K562 (cell line): Measurements from ENCODE around the gene THAP4. TPM values are rescaled to one million over a fixed set of nuclear protein-coding genes. Genes with fewer than 3 reads are reported as not detected.
A peak's percentile ranks its signal among the peaks of the same experiment; 100 is the strongest.

Experiments
- ATAC-seq: fragments of 200-7000 bp; cut with Tn5 transposase; 3 replicates; pipeline ENCODE4 v1.9.1; 2020; ENCODE audit warnings: moderate library complexity
- BruUV-seq: library from RNA; stranded (reverse); fragments of 400-500 nt; replicated peaks from 2 replicates; lab custom pipeline; 2021; lab: Mats Ljungman, UMichigan
- CTCF ChIA-PET: fragments of 300-600 bp; formaldehyde crosslinking; extraction: SDS; loops from one replicate; lab custom pipeline; 2021; ENCODE audit warnings: low intra/inter-chr PET ratio; lab: Yijun Ruan, JAX
- POLR2A ChIA-PET: fragments of 300-600, 350-650 bp; sonication (Branson Sonifier 250); formaldehyde crosslinking; extraction: SDS; loops from one replicate; lab custom pipeline; 2021; ENCODE audit warnings: antibody characterized with exemption, inconsistent platforms; lab: Yijun Ruan, JAX
- DNase-seq, 4 experiments: peaks; one replicate each; pipeline versions ENCODE4 v3.0.0 to v3.0.0-alpha.2; 2011 to 2018; ENCODE audit warnings: low spot score in 3 of 4, mixed read lengths in 3 of 4; ENCODE audit errors: extremely low read depth in 1 of 4
- FAIRE-seq: peaks from 2 replicates; lab custom pipeline; 2011; peaks lifted over from hg19 to GRCh38; lab: Jason Lieb, UNC
- H2AFZ ChIP-seq: 2 replicates; pipeline ENCODE4 v1.6.0; 2011; ENCODE audit warnings: low read depth, low read length, control low read depth, inconsistent platforms
- H3K27ac ChIP-seq: fragments of 200-600 bp; 3 replicates; pipeline ENCODE4 v1.8.0; 2011; ENCODE audit warnings: low read depth, mild to moderate bottlenecking, control low read depth, inconsistent platforms, low read length, moderate library complexity, mixed read lengths; ENCODE audit errors: extremely low read depth
- H3K27me3 ChIP-seq, 2 experiments: fragments of 300-600 bp in 1 of 2; 2 replicates in 1 of 2; 3 replicates in 1 of 2; pipeline versions ENCODE4 v1.6.0 to v1.8.0; 2011; ENCODE audit warnings: inconsistent platforms in 2 of 2, low read length in 2 of 2, mild to moderate bottlenecking in 1 of 2, mixed read lengths in 1 of 2, moderate library complexity in 1 of 2; ENCODE audit not compliant: control insufficient read depth in 2 of 2, insufficient read depth in 2 of 2
- H3K36me3 ChIP-seq: fragments of 300-600 bp; 3 replicates; pipeline ENCODE4 v1.8.0; 2011; ENCODE audit warnings: mild to moderate bottlenecking, low read length, inconsistent platforms; ENCODE audit not compliant: control insufficient read depth, insufficient read depth
- H3K4me1 ChIP-seq, 2 experiments: fragments of 200-600 bp in 1 of 2; replicated peaks in 1 of 2; 2 replicates in 1 of 2; 3 replicates in 1 of 2; pipeline versions ENCODE4 v1.5.1 to v1.8.0; 2011; ENCODE audit warnings: inconsistent platforms in 2 of 2, low read length in 2 of 2, mild to moderate bottlenecking in 1 of 2, mixed read lengths in 1 of 2, moderate library complexity in 1 of 2; ENCODE audit not compliant: control insufficient read depth in 2 of 2, insufficient read depth in 2 of 2
- H3K4me2 ChIP-seq: 2 replicates; pipeline ENCODE4 v1.6.1; 2011; ENCODE audit warnings: low read length, control low read depth, inconsistent platforms, mixed read lengths; ENCODE audit not compliant: insufficient read depth
- H3K4me3 ChIP-seq: fragments of 200-600 bp; sonication (generic), shearing (Covaris generic); 2 replicates; pipeline ENCODE4 v1.5.1; 2016; ENCODE audit warnings: control low read depth, inconsistent platforms
- H3K79me2 ChIP-seq: fragments of 200-600 bp; 3 replicates; pipeline ENCODE4 v1.8.0; 2011; ENCODE audit warnings: low read length, inconsistent platforms; ENCODE audit not compliant: control insufficient read depth, insufficient read depth
- H3K9ac ChIP-seq, 2 experiments: 2 replicates each; pipeline versions ENCODE4 v1.6.0 to v1.6.1; 2011; ENCODE audit warnings: low read depth in 2 of 2, low read length in 2 of 2, control low read depth in 1 of 2, inconsistent platforms in 1 of 2, mild to moderate bottlenecking in 1 of 2, mixed read lengths in 1 of 2; ENCODE audit not compliant: insufficient read depth in 1 of 2
- H3K9me1 ChIP-seq: one replicate; pipeline ENCODE4 v1.6.0; 2011; ENCODE audit warnings: inconsistent platforms, mild to moderate bottlenecking, low read length, moderate library complexity; ENCODE audit not compliant: control insufficient read depth, insufficient read depth
- H3K9me3 ChIP-seq: replicated peaks from 2 replicates; pipeline ENCODE4 v1.5.1; 2011; ENCODE audit warnings: low read depth, low read length, inconsistent platforms; ENCODE audit not compliant: control insufficient read depth, insufficient read depth
- H4K20me1 ChIP-seq: replicated peaks from 2 replicates; pipeline ENCODE4 v1.6.1; 2011; ENCODE audit warnings: low read length, inconsistent platforms, mixed read lengths; ENCODE audit not compliant: control insufficient read depth, insufficient read depth
- CBX3 ChIP-seq, 2 experiments: IDR thresholded peaks; 1 replicate in 1 of 2; 2 replicates in 1 of 2; pipeline ENCODE4 v1.6.1; 2012; ENCODE audit warnings: inconsistent platforms in 2 of 2, low read length in 2 of 2, borderline replicate concordance in 1 of 2, control low read depth in 1 of 2
- NBN ChIP-seq: fragments of 450-650 bp; IDR thresholded peaks from 2 replicates; pipeline ENCODE4 v1.6.1; 2016; ENCODE audit warnings: low read depth, mild to moderate bottlenecking
- NR2C1 ChIP-seq, 2 experiments: fragments of 450-650 bp; IDR thresholded peaks; 2 replicates each; pipeline ENCODE4 v1.6.1; 2017; ENCODE audit warnings: mild to moderate bottlenecking in 2 of 2, antibody characterized with exemption in 1 of 2, inconsistent platforms in 1 of 2, missing compliant biosample characterization in 1 of 2, missing genetic modification characterization in 1 of 2
- PCBP2 ChIP-seq: fragments of 200-400 bp; formaldehyde crosslinking; IDR thresholded peaks from 2 replicates; pipeline ENCODE4 v1.6.1; 2018; ENCODE audit warnings: low read length, low read depth, mild to moderate bottlenecking, moderate library complexity; ENCODE audit not compliant: poor library complexity, severe bottlenecking
- RBBP5 ChIP-seq: fragments of 200-600 bp; sonication (generic); IDR thresholded peaks from 2 replicates; pipeline ENCODE4 v1.6.1; 2012; ENCODE audit warnings: borderline replicate concordance, mild to moderate bottlenecking, low read length, control low read depth, inconsistent platforms; ENCODE audit not compliant: insufficient read depth, poor library complexity, severe bottlenecking
- RBM25 ChIP-seq: fragments of 200-400 bp; formaldehyde crosslinking; IDR thresholded peaks from 2 replicates; pipeline ENCODE4 v1.6.1; 2018; ENCODE audit warnings: low read length, low read depth, moderate library complexity; ENCODE audit not compliant: severe bottlenecking
- SMAD1 ChIP-seq: fragments of 150-350 bp; IDR thresholded peaks from 2 replicates; pipeline ENCODE4 v1.6.1; 2014; ENCODE audit warnings: low read length, low read depth; ENCODE audit not compliant: partially characterized antibody
- TRIM24 ChIP-seq, 2 experiments: fragments of 450-650 bp; IDR thresholded peaks; 2 replicates each; pipeline ENCODE4 v1.6.1; 2016
- TRIM28 ChIP-seq: fragments of 450-650 bp; IDR thresholded peaks from 2 replicates; pipeline ENCODE4 v1.6.1; 2017
- ZFP30 ChIP-seq: fragments of 250-450 bp; sonication (Bioruptor Pico); IDR thresholded peaks from 2 replicates; pipeline ENCODE4 v1.8.0; 2022; ENCODE audit warnings: moderate library complexity, mild to moderate bottlenecking, inconsistent platforms, borderline replicate concordance
- WGBS: fragments of 100-300 bp; shearing (Covaris generic); methylation state at CpG from one replicate; pipeline ENCODE4 v1.1.6; 2016; ENCODE audit warnings: low coverage, mixed read lengths; ENCODE audit not compliant: insufficient coverage; ENCODE audit errors: missing lambda C conversion rate; 5-methylcytosine and 5-hydroxymethylcytosine counted together
- in situ Hi-C: fragments of 300-500 bp; cut with MboI; formaldehyde crosslinking; loops from 4 replicates; pipeline ENCODE4 v1.15.0; 2018; ENCODE audit warnings: inconsistent platforms, mixed read lengths
- intact Hi-C: fragments of 100-400 bp; cut with micrococcal nuclease; formaldehyde crosslinking; loops from 2 replicates; pipeline ENCODE4 v1.14.2; 2022
- polyA plus RNA-seq, 8 experiments: library from polyadenylated mRNA; depleted of rRNA in 4 of 8; stranded (reverse) in 5 of 8; unstranded in 3 of 8; fragments of >200 nt; fragmentation: Nextera tagmentation in 2 of 8; fragmentation: Illumina TruSeq in 1 of 8; extraction: Ambion mirVana in 2 of 8; extraction: Trizol in 1 of 8; gene quantifications; 2 replicates each; pipeline versions ENCODE4 v1.2.1 to v1.2.3, GENCODE V29; 2011 to 2014; ENCODE audit warnings: inconsistent platforms in 1 of 8, missing spikeins in 1 of 8
- total RNA-seq, 7 experiments: library from RNA; depleted of rRNA in 6 of 7; stranded (reverse); fragments of >200 nt in 6 of 7; fragmentation: Illumina TruSeq in 2 of 7; extraction: Trizol in 2 of 7; gene quantifications; 2 replicates each; pipeline versions ENCODE4 v1.2.1 to v1.2.3, GENCODE V29; 2011 to 2021; ENCODE audit warnings: low replicate concordance in 1 of 7
- TF ChIP-seq, protein P1 (sequence below): fragments of 450-650 bp; formaldehyde crosslinking; IDR thresholded peaks from 2 replicates; pipeline ENCODE4 v1.4.0; 2020; ENCODE audit warnings: mild to moderate bottlenecking, moderate library complexity
- TF ChIP-seq, protein P2 (sequence below): fragments of 450-650 bp; IDR thresholded peaks from 2 replicates; pipeline ENCODE4 v1.6.1; 2018; ENCODE audit warnings: mild to moderate bottlenecking, low read depth; ENCODE audit not compliant: partially characterized antibody

Gene THAP4
- total and polyA plus RNA-seq, 9 of the 15 experiments (the other 6 are each of a cell fraction or from before 2014, with no cell fraction given), result 8.6 to 60.9 (median 43.9) TPM

GRCh38 chr2:241586564-241587264, 50.2 kb downstream of the THAP4 start:
- 100% methylated on average over 2 of the region's 2 CpGs for WGBS
- H3K9ac ChIP-seq, result no peak overlapping the region
- no peak overlapping the region for H3K27ac ChIP-seq
- DNase-seq (no peak), FAIRE-seq (no peak)
- CTCF ChIA-PET, result no interaction called here
- BruUV-seq, result no TSS peak
- TF ChIP-seq RBBP5, result no peak
- peak in 1 of 2 experiments; percentile 93; a peak in 2 of 3 replicates for TF ChIP-seq CBX3 (IDR thresholded peaks at IDR 0.05; ENCODE audit: borderline replicate concordance in 1 of 2, low read length in 2 of 2)
- TF ChIP-seq, protein P1, sequence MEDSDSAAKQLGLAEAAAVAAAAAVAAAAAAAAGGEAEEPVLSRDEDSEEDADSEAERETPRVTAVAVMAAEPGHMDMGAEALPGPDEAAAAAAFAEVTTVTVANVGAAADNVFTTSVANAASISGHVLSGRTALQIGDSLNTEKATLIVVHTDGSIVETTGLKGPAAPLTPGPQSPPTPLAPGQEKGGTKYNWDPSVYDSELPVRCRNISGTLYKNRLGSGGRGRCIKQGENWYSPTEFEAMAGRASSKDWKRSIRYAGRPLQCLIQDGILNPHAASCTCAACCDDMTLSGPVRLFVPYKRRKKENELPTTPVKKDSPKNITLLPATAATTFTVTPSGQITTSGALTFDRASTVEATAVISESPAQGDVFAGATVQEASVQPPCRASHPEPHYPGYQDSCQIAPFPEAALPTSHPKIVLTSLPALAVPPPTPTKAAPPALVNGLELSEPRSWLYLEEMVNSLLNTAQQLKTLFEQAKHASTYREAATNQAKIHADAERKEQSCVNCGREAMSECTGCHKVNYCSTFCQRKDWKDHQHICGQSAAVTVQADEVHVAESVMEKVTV (CRISPR knock-in tag), result no peak
- TF ChIP-seq SMAD1, result no peak
- TF ChIP-seq NR2C1 (IDR thresholded peaks at IDR 0.05), result 0 out of 2 replicates have a peak, but pooled peaks have one; percentile 66
- peak; percentile 65 for TF ChIP-seq NR2C1 (tag; IDR thresholded peaks at IDR 0.05)
- peak; percentile 67 to 75; a peak in 3 of 4 replicates for TF ChIP-seq TRIM24 (IDR thresholded peaks at IDR 0.05)
- 0 out of 2 replicates have a peak, but pooled peaks have one; percentile 30 for TF ChIP-seq NBN
- TF ChIP-seq, protein P2, sequence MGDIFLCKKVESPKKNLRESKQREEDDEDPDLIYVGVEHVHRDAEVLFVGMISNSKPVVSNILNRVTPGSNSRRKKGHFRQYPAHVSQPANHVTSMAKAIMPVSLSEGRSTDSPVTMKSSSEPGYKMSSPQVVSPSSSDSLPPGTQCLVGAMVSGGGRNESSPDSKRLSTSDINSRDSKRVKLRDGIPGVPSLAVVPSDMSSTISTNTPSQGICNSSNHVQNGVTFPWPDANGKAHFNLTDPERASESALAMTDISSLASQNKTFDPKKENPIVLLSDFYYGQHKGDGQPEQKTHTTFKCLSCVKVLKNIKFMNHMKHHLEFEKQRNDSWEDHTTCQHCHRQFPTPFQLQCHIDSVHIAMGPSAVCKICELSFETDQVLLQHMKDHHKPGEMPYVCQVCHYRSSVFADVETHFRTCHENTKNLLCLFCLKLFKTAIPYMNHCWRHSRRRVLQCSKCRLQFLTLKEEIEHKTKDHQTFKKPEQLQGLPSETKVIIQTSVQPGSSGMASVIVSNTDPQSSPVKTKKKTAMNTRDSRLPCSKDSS, result peak; percentile 80
- TF ChIP-seq RBM25, result peak; percentile 67
- TF ChIP-seq TRIM28, result peak; percentile 83
- peak; percentile 90 for TF ChIP-seq ZFP30 (CRISPR knock-in tag)
- TF ChIP-seq PCBP2, result no peak
- TF ChIP-seq, all 486 proteins: peak for 8
- intact Hi-C loops (no loop called here), in situ Hi-C loops (no loop called here)
- no peak overlapping the region for H3K4me2 ChIP-seq
- H3K79me2 ChIP-seq, result no peaks in the 10 kb centered on the region
- H3K9me3 ChIP-seq, result peaks cover 17% of the 10 kb centered on the region
- no peaks in the 10 kb centered on the region for H3K27me3 ChIP-seq
- no peaks in the 10 kb centered on the region for H3K9me1 ChIP-seq
- peaks cover 57% of the 10 kb centered on the region for H3K36me3 ChIP-seq
- no peak overlapping the region for H3K4me3 ChIP-seq
- no peaks in the 10 kb centered on the region for H4K20me1 ChIP-seq
- POLR2A ChIA-PET, result no interaction called here
- no peak for ATAC-seq
- H2AFZ ChIP-seq, result no peak overlapping the region
- H3K4me1 ChIP-seq, result peaks cover 3% of the 10 kb centered on the region in 2 experiments; a peak in 2 of 5 replicates
